IgD-negative memory B cell (primary cell): ENCODE measurements around the gene SYT5. TPM values are rescaled to one million over a fixed set of nuclear protein-coding genes. Genes with fewer than 3 reads are reported as not detected.

Experiments used
- H3K27ac Mint-ChIP-seq, 3 donors: one replicate each; pipeline ENCODE4 v1.8.0; 2020 to 2022; ENCODE audit warnings: mild to moderate bottlenecking in 3 of 3, mixed read lengths in 3 of 3, moderate library complexity in 1 of 3
- H3K27me3 Mint-ChIP-seq: one replicate; pipeline ENCODE4 v1.8.0; 2021; ENCODE audit warnings: mixed read lengths
- H3K36me3 Mint-ChIP-seq: one replicate; pipeline ENCODE4 v1.8.0; 2020; ENCODE audit warnings: mild to moderate bottlenecking, mixed read lengths
- H3K4me1 Mint-ChIP-seq, 3 donors: one replicate each; pipeline ENCODE4 v1.8.0; 2020 to 2022; ENCODE audit warnings: mixed read lengths in 3 of 3, mild to moderate bottlenecking in 1 of 3
- H3K4me3 Mint-ChIP-seq, 4 donors: one replicate each; pipeline ENCODE4 v1.8.0; 2020 to 2022; ENCODE audit warnings: mild to moderate bottlenecking in 4 of 4, mixed read lengths in 4 of 4, moderate library complexity in 3 of 4
- H3K9me3 Mint-ChIP-seq, 3 donors: one replicate each; pipeline ENCODE4 v1.8.0; 2020 to 2021; ENCODE audit warnings: mixed read lengths in 3 of 3, mild to moderate bottlenecking in 1 of 3
- polyA plus RNA-seq: library from polyadenylated mRNA; unstranded; fragments of 300-500 nt; fragmentation: Illumina TruSeq; gene quantifications from one replicate; pipeline ENCODE4 v1.2.3, GENCODE V29; 2021

The SYT5 gene
- polyA plus RNA-seq, 1 donor from 2014 or later, result 0.43 TPM

- H3K27me3 Mint-ChIP-seq, result peaks cover 33% of the 10 kb centered on the region
- H3K27ac Mint-ChIP-seq, result no peak overlapping the region
- no peaks in the 10 kb centered on the region for H3K9me3 Mint-ChIP-seq
- peaks cover 2 to 9% (median 4%) of the 10 kb centered on the region in 3 donors for H3K4me1 Mint-ChIP-seq
- no peaks in the 10 kb centered on the region for H3K36me3 Mint-ChIP-seq
- peak overlapping the region in 1 of 4 donors; percentile 37 for H3K4me3 Mint-ChIP-seq
Measured at GRCh38 chr19:55132453-55133129, 47.5 kb downstream of the SYT5 start.

- H3K27ac Mint-ChIP-seq, result no peak overlapping the region
- H3K36me3 Mint-ChIP-seq, result no peaks in the 10 kb centered on the region
- peaks cover 2 to 9% (median 4%) of the 10 kb centered on the region in 3 donors for H3K4me1 Mint-ChIP-seq
Measured at GRCh38 chr19:55131421-55131820, 48.7 kb downstream of the SYT5 start.

More at GRCh38 chr19:55131421-55131820, 48.7 kb downstream of the SYT5 start:
- no peak overlapping the region for H3K4me3 Mint-ChIP-seq
- peaks cover 31% of the 10 kb centered on the region for H3K27me3 Mint-ChIP-seq
- H3K9me3 Mint-ChIP-seq, result no peaks in the 10 kb centered on the region

Other genes with a start within 250 kb of the SYT5 start
- 1.4 TPM for gene NLRP7, start 232.8 kb downstream of the SYT5 start, polyA plus RNA-seq
- gene NLRP2, start 213.9 kb downstream of the SYT5 start, polyA plus RNA-seq, result 6.7 TPM
- 0.55 TPM for gene GP6, start 142.0 kb downstream of the SYT5 start, polyA plus RNA-seq
- gene RDH13, start 117.1 kb downstream of the SYT5 start, polyA plus RNA-seq, result 18.7 TPM
- 0.93 TPM for gene EPS8L1, start 104.4 kb downstream of the SYT5 start, polyA plus RNA-seq
- 7.4 TPM for gene PPP1R12C, start 62.7 kb downstream of the SYT5 start, polyA plus RNA-seq
- gene TNNT1, start 31.1 kb downstream of the SYT5 start, polyA plus RNA-seq, result not detected
- gene TNNI3, start 22.6 kb downstream of the SYT5 start, polyA plus RNA-seq, result not detected
- gene DNAAF3, start 13.7 kb downstream of the SYT5 start, polyA plus RNA-seq, result not detected
- gene PTPRH, start 29.2 kb upstream of the SYT5 start, polyA plus RNA-seq, result not detected
- 1.4 TPM for gene TMEM86B, start 48.5 kb upstream of the SYT5 start, polyA plus RNA-seq
- 47.0 TPM for gene PPP6R1, start 78.7 kb upstream of the SYT5 start, polyA plus RNA-seq
- 34.1 TPM for gene HSPBP1, start 99.8 kb upstream of the SYT5 start, polyA plus RNA-seq
- 0.34 TPM for gene BRSK1, start 103.7 kb upstream of the SYT5 start, polyA plus RNA-seq
- not detected for gene TMEM150B, start 145.1 kb upstream of the SYT5 start, polyA plus RNA-seq
- 2.3 TPM for gene KMT5C, start 159.6 kb upstream of the SYT5 start, polyA plus RNA-seq
- gene COX6B2, start 174.4 kb upstream of the SYT5 start, polyA plus RNA-seq, result not detected
- gene GARIN5B, start 183.0 kb upstream of the SYT5 start, polyA plus RNA-seq, result not detected
- not detected for gene IL11, start 190.2 kb upstream of the SYT5 start, polyA plus RNA-seq
- gene TMEM190, start 196.5 kb upstream of the SYT5 start, polyA plus RNA-seq, result not detected
- 1.1 TPM for gene TMEM238, start 204.0 kb upstream of the SYT5 start, polyA plus RNA-seq
- 825 TPM for gene RPL28, start 205.6 kb upstream of the SYT5 start, polyA plus RNA-seq
- gene UBE2S, start 227.5 kb upstream of the SYT5 start, polyA plus RNA-seq, result 37.6 TPM